ENCODE measurements around the gene PGAP3.
A peak's percentile ranks its signal among the peaks of the same experiment; 100 is the strongest.

Gene PGAP3

DNA sequence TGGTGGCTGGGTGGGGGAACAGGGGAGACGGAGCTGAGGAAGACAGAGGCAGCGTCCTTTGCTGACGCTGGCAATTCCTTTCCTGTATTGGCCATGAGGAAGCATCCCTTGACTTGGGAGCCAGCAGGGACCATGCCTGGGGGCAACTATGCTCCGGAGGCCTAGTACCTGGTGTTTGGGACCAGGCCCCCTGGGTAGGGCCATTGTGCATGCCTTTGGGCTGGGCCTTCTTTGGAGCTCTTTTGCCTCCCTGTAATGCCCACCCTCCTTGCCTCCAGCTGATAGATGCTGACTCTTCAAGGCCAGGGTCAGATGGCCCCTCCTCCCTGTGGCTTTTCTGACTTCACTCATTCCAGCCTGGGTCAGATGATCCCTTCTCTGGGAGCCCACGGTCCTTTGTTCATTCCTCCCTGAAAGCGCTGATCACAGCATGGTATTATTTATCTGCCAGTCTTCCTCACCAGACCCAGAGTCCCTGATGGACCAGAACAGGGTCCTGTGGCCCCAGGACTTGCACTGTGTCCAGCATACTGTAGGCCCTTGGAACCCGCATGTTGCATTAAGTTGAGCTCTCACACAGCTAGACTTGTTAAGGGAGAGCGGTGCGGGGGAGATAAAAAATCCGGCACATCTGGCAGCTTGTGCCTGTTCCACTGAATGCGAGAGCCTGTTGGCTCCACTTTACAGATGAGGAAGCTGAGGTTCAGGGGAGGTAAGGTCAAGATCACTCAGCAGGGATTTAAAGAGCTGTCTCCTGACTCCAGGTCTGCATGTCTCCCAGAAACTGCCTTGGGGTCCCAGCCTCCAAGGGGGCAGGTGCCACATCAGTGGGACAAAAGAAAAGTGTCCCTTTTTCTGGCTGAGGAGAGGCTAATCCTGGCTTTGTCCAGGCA, 48.0 kb downstream of the PGAP3 start:
- DNase-seq (ENCODE audit: low read depth in 2 of 2): no peak

DNA sequence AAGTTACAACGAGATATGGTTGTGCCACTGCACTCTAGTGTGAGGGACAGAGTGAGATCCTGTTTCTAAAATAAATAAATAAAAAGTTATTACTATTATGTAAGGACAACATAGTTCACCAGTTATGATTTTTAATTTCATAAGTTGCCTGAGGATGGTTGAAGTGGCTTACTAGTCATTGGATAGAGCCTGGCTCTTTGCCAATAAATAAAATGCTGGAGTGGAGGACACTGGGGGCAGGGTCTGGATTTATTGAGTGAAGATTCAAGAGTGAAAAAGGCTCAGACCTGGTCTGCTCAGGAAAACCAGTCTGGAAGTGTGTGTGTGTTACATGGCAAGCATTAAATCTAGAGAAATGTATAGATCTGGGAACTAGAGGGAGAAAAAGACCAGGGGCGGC, 48.8 kb downstream of the PGAP3 start:
- DNase-seq (ENCODE audit: low read depth in 2 of 2): no peak

DNA sequence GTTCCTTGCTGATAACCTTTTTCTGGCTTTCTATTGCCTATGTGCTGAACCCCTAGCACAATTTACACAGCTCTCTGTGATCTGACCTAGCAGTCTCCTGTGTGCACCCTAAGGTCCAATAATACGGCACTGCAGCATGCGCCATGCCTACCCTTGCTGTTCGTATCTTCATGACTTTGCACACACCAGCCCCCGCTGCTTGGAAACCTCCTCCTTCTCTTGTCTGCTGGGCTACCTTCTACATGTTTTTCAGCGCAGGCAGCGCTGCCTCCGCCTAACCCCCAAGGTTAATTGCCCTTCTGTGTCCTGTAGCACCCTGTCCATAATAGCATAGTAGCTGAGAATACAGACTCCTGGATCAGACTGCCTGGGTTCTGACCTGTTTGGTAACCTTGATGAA, 49.5 kb downstream of the PGAP3 start:
- DNase-seq (ENCODE audit: low read depth in 2 of 2): no peak

DNA sequence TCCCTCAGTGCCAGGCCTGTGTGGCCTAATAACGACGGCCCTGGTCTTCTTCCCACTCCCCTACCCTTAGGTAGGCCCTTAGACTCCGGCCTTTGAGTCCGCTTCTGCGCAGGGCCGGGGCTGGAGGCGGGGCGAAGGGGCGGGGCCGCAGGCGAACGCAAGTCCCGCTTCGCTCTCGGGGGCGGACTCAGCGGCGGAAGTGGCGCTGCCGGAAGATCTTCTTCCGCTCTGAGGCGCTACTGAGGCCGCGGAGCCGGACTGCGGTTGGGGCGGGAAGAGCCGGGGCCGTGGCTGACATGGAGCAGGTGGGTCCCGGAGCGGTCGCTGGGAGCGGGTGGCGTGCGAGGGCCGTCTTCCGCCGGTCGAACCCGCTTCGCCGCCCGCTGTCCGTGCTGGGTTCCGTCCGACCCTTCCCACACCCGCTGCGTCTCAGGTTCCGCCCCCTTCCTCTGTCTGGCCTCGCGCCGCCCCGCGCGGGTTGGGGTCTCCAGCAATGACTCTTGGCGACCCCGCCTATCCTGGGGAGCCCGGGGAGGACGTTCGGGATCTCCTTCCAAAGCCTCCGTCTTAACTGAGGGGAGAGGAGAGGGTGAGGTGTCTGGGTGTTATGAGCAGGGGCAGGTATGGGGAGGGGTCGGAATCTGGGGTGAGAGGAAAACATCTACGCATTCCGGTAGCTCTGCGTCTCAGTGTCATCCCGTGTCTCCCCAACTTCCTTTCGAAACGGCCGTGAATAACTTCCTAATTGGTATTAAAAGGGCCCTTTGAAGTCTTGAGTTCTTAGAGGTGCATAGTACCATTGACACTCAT, 50.7 kb downstream of the PGAP3 start, which contains the start of gene STARD3:
Gene STARD3 (plus strand): TSS at position 218 of the 810 bp plus-strand sequence. CDS start 16,388 bp downstream, outside the sequence.
- DNase-seq (ENCODE audit: low read depth in 2 of 2): peak; percentile 75 to 83

DNA sequence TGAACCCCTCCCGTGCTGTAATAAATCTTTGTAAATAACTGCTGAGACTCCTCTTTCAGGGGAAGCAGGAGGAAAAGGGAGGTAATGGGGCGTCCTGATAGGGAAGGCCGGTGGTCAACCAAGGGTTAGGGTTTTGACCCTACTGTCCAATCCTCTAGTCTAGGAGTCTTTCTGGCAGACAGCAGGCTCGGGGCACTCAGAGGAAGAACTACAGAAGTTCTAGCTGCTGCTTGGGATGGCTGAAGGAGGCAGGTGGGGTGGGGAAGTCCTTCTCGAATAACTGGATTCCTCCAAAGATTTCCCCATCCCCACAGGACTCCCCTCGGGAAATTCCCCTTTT, 51.3 kb downstream of the PGAP3 start:
- DNase-seq (ENCODE audit: low read depth in 2 of 2): no peak

DNA sequence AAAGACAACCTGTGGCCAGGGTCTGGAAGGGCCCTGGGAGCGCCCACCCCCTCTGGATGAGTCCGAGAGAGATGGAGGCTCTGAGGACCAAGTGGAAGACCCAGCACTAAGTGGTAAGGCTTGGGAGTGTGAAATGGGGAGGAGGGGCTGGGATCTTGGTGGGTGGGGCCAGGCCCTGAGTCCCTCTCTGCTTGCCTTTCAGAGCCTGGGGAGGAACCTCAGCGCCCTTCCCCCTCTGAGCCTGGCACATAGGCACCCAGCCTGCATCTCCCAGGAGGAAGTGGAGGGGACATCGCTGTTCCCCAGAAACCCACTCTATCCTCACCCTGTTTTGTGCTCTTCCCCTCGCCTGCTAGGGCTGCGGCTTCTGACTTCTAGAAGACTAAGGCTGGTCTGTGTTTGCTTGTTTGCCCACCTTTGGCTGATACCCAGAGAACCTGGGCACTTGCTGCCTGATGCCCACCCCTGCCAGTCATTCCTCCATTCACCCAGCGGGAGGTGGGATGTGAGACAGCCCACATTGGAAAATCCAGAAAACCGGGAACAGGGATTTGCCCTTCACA, 52.2 kb downstream of the PGAP3 start:
- no peak for DNase-seq (ENCODE audit: low read depth in 2 of 2)

DNA sequence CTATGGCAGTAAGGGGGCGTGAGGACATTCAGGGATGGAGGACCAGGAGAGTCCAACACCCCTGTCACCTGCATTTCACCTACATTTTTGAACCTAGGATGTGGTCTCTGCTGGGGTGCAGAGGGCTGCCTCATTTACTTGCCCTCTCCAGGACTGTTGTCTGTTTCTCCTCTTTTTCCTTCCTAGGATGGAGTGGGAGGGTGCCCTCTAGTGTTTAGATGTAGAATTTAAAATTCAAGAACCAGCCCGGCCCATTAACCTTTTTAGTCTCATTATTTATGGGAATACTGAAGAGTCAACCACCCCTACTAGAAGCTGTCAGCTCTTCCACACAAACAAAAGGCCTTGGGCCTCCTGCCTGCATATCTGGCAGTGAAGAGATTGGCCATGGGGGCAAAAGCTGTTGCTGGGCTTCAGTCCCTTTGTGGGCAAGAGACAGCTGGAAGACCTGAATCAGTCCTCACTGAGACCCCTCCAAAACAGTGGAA, 53.4 kb downstream of the PGAP3 start:
- DNase-seq (ENCODE audit: low read depth in 2 of 2): no peak

DNA sequence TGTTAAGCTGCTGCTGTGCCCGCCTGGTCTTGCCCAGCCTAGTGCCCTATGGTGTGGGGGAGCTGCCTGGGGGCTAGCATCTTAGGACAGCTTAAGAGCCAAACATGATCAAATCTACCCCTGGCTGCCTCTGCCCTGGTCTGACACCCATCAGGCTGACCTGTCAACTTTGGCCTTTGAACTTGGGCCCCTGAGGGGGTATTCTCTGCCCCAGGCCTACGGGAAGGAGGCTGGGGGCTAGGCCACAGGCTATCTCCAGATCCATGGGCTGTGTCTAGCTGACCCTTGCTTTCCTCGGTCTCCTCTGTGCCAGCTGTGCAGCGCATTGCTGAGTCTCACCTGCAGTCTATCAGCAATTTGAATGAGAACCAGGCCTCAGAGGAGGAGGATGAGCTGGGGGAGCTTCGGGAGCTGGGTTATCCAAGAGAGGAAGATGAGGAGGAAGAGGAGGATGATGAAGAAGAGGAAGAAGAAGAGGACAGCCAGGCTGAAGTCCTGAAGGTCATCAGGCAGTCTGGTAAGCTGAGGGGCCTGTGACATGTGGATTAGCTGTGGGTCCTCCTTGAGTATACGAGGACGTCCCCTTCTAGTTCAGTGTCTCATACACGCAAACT, 54.2 kb downstream of the PGAP3 start:
- DNase-seq (ENCODE audit: low read depth in 2 of 2): no peak

DNA sequence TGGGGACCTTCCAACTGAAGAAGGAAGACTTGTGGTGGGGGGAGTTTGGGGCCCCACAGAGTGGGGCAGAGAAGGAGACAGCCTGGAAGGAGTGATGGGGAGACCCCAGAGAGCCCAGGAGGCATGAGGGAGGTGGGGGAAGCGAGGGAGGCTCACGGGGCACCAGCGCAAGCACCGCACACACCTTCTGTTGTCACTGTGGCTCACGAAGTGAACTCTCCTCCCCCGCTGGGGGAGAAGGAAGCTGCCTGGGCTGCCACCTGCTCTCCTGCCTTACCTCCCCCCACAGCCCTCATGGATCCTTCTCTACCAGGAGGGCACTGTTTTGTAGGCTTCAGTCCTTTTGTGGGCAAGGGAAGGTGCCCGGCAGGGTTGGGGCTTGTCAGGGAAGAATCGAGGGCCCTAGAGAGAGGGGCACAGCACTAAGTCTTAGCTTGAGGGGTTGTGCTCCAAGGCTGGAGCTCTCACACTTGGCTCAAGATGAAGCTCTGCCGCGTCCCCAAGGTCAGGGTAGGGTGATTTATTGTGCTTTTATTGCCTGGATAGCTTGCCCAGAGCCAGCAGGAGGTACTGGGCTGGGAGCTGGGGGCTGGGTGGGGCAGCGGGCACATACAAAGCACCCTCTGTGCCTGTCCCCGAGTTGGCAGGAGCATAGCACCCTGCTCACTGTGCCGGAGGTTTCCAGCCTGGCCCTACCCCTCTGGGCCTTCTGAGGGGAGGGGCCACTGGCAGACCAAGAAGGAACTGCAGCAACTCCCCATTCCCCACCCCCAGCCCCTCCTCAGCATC, 55.5 kb downstream of the PGAP3 start:
- DNase-seq (ENCODE audit: low read depth in 2 of 2): no peak

DNA sequence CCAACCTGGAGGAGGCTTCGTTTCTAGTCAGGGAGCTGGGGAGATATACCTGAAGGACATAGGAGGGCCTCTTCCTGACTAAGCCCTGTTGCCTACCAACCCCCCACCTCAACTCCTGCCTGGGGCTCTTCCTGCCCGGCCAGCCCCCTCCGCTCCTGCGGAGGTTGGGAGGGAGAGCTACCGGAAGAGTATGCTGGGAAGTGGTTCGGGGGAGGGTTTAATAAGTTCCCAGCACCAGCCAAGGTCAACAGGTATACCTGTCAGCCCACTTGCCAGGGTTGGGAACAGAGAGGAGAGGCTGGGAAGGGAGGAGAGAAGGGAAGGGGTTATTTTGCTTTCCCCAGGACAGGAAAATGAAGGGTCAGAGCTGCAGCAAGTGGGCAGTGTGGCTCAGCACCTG, 56.5 kb downstream of the PGAP3 start:
- DNase-seq (ENCODE audit: low read depth in 2 of 2): no peak

DNA sequence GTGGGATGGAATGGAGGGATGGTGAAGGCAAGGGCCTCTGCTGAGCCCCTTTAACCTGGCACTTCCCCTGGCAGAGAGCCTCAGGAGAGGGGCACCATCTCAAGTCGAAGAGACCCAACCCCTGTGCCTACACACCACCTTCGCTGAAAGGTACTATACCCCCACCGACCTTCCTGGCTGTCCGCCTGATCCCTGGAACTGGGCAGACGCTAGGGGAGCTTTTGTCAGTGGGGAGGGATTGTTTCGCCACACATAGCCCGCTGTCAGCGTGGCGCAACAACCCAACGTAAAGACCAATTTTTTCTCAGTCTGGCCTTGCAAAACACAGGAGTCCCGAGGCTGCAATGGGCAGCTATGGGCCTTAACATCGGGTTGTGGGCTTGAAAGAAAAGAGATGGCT, 58.0 kb downstream of the PGAP3 start:
- no peak for DNase-seq (ENCODE audit: low read depth in 2 of 2)

DNA sequence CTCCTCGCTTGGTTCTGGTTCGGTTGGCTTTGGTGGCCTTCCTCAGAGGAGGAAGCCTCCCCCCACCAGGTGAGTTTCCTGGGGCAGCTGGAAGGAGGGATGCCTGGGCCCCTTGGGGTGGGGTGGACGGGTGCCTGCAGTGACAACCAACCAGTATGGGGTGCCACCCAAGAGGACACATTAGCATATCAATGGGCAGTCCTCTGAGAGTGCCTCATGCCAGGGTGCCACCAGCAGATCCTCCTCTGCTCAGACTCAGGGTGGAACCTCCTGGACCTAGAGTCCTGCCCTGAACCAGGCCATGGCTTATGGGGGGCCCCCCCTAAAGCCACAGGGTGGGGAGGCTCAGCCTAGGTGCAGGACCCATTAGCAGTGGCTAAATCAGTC, 58.4 kb downstream of the PGAP3 start:
- no peak for DNase-seq (ENCODE audit: low read depth in 2 of 2)

DNA sequence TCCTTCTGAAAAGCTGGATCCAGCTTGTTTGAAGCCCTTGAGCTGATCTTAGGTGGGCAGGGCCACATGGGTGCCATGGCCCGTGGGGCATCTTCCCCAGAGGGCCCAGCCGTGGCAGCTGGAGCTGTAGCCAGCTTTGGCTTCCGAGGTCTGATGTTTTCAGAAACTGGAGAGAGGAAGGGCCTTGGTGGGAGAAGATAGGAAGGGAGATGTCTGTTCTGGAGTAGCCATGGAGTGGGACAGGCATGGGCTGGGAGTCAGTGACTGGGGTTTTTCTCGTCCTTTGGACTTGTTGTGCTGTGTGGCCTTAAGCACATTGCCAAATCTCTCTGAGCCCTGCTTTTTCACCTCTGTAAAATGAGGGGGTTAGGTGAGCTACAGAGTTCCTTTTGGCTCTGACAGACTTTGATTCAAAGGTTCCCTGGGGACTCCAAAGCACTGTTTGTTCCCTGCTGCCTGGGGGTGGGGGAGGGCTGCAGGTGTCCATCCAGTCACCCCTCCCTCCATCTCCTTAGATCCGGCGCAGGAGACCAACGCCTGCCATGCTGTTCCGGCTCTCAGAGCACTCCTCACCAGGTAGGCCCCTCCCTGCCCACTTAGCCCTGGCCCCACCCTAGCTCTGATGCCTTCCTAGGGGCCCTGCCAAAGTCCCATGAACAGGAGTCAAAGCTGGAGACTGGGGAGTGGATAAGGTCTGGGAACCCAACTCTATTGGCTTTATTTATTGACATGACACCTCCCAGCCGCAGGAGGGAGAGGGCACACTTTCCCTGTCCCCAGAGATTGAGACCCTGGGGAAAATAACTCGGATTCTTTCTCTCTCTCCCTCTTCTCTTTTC, 59.0 kb downstream of the PGAP3 start:
- no peak for DNase-seq (ENCODE audit: low read depth in 2 of 2)

DNA sequence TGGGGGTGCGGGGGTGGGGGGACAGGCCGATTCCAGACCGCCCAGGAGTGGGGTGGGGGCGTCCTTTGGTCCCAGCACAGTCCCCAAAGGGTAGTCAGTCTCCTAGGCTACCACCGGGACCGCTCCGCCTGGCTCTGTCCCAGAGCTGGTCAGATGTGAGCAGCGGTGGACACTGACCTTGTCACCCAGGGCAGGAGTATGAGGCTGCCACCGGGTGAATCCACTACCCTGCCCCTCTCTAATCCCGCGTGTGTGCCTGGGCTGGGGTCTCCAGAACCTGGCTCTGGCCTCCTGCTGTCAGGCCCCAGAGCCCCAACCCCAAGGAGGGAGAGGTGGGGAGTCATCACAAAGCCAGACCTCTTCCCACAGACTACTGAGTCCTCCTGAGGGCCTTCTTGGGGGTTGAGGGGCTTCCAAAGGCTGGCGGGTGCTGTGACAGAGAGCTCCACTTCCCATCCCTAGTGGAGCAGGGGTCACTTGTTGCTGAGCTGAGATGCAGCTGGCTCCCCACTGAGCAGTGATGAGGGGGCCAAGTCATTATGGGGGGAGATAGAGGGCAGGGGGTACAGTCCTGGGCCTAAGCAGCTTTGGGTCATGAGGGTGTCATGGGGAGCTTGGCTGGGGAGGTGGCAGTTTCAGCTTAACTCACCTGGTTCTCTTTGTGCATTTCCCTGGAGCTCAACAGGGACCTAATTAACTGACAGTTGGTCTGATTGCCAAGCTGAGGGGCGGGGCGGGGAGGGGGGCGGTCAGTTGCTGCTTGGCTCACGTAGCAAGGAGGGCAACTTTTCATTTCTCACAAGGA, 59.9 kb downstream of the PGAP3 start:
- DNase-seq (ENCODE audit: low read depth in 2 of 2): no peak

DNA sequence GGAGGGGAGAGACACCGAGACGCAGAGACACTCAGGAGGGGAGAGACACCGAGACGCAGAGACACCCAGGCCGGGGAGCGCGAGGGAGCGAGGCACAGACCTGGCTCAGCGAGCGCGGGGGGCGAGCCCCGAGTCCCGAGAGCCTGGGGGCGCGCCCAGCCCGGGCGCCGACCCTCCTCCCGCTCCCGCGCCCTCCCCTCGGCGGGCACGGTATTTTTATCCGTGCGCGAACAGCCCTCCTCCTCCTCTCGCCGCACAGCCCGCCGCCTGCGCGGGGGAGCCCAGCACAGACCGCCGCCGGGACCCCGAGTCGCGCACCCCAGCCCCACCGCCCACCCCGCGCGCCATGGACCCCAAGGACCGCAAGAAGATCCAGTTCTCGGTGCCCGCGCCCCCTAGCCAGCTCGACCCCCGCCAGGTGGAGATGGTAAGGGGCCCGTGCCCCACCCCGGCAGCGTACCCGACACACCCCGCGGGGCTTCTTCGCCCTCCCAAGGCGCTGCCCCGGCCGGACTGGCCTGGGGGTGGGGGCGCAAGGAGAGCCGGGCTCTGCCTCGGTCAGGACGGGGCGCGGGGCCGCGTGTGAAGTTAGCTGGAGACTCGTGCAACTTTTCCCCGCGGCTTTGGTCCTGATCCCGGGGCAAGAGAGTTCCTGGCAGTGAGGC, 60.7 kb downstream of the PGAP3 start:
- no peak for DNase-seq (ENCODE audit: low read depth in 2 of 2)

DNA sequence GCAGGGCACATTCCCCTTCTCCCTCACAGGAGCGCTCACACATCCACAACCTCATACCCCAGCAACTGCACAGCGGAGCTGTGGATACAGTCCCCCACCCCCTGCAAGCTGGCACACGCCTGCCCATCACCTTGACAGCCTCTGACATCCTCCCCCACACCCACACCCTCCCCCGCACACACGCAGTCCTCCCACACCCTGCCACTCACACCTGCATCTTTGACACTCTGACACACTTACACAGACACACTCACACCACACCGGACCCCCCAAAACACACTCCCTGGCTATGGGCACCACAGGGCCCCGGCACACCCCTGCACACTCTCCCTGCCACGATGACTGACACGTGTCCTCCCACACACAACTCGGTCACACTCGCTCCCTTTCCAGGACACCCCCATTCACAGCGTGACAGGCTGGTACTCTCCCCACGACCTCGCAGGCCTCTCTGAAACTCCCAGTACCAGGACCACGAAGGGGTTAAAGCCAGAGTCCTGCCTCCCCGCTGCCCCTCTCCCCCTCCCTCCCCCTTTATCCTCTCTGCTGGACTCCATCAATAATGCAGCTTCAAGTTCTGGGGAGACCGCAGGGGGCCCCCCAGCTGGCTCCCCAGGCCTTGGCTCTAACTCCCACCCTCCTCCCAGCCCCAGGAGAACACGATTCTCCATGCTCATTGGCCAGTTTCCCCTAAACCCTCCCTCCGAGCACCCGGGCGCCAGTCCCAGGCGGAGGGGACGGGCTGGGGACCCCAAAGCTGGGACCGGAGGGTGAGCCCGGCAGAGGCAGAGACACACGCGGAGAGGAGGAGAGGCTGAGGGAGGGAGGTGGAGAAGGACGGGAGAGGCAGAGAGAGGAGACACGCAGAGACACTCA, 61.4 kb downstream of the PGAP3 start, which contains the start of gene PPP1R1B:
Gene PPP1R1B (plus strand): TSS at position 782 of the 876 bp plus-strand sequence. CDS start 441 bp downstream, outside the sequence.
- no peak for DNase-seq (ENCODE audit: low read depth in 2 of 2)

DNA sequence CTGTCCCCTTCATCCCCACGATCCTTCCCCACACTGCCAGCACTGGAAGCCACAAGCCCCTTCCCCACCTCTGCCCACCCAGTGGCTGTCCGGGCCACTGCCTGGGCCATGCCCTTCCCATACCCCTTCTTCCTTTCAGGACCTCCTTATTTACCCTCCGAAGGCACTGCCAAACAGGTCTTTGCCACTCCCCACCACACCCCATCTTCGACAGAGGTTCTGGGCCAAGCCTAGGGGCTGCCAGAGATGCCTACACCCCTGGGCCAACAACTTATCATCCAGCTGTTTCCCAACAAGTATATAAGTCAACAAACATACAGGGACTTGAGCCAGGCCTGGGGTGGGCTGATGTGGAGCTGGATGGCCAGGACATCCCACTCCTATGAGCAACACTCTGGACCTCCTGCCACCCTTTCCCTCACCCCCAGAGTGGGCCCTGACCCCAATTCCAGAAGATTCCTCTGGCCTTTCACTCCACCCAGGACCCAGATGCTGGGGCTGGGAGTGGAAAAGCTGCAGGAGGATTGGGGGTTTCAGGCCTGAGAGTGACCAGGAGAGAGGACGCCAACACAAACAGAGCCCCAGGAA, 62.6 kb downstream of the PGAP3 start:
- no peak for DNase-seq (ENCODE audit: low read depth in 2 of 2)

Measured in stimulated activated CD8-positive, alpha-beta memory T cell treated with anti-CD3 and anti-CD28 coated beads, Interleukin-2, amount 100 ng/mL, for 1 hour (primary cell).